ENCODE results near the gene DSCAM. TPM values are rescaled to one million over a fixed set of nuclear protein-coding genes. Genes with fewer than 3 reads are reported as not detected.

The DSCAM gene
- total and polyA plus RNA-seq, 10 donors = 0.02 to 2.7 (median 2.0) TPM

DNA sequence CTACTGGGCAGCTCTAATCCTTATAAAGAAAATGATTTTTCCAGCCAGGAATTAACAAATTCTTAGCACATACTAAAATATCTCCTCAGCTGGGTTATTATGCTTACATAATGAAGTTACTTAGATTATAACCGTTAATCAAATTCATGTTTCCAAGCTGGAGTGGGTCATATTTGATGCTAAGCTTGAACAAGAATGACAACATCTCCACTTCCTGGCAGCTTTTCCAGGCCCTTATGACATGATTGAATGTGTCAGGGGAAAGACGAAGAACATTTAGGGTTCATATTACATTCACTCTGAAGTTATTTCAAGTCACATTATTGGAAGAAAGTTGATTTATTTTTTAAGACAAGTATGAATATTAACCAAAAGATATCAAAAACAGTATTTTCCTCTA is 646.0 kb downstream of the DSCAM start:
- TF ChIP-seq, protein P1, sequence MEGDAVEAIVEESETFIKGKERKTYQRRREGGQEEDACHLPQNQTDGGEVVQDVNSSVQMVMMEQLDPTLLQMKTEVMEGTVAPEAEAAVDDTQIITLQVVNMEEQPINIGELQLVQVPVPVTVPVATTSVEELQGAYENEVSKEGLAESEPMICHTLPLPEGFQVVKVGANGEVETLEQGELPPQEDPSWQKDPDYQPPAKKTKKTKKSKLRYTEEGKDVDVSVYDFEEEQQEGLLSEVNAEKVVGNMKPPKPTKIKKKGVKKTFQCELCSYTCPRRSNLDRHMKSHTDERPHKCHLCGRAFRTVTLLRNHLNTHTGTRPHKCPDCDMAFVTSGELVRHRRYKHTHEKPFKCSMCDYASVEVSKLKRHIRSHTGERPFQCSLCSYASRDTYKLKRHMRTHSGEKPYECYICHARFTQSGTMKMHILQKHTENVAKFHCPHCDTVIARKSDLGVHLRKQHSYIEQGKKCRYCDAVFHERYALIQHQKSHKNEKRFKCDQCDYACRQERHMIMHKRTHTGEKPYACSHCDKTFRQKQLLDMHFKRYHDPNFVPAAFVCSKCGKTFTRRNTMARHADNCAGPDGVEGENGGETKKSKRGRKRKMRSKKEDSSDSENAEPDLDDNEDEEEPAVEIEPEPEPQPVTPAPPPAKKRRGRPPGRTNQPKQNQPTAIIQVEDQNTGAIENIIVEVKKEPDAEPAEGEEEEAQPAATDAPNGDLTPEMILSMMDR (IDR thresholded peaks at IDR 0.05 in 8 of 11, conservative IDR thresholded peaks at IDR 0.05 in 3 of 11) = no peak
- TF ChIP-seq POLR2A (IDR thresholded peaks at IDR 0.05) (no peak), POLR2AphosphoS5 (IDR thresholded peaks at IDR 0.05) (no peak)
- peaks cover 0 to 15% (median 3%) of the 10 kb centered on the region in 8 donors for H3K9me3 ChIP-seq
- no peaks in the 10 kb centered on the region for H3K4me1 ChIP-seq
- H3K36me3 ChIP-seq = no peaks in the 10 kb centered on the region
- WGBS, 5 donors = 47 to 74% (median 70%) methylated on average over 2 of the region's 2 CpGs
- intact Hi-C loops (cut with DNase I; ENCODE audit: low total_unique reads) = no loop called here
- no peak overlapping the region for H3K4me3 ChIP-seq
- DNase-seq = no peak
- H3K27me3 ChIP-seq (replicated peaks in 1 of 7) = no peaks in the 10 kb centered on the region
- H3K27ac ChIP-seq = peak overlapping the region in 3 of 8 donors; percentile 25 to 50 (median 28)

GRCh38 chr21:40200126-40200525 is 646.8 kb downstream of the DSCAM start:
- H3K4me3 ChIP-seq = no peak overlapping the region
- DNase-seq = no peak
- no peaks in the 10 kb centered on the region for H3K4me1 ChIP-seq
- peak overlapping the region in 2 of 8 donors; percentile 16 to 50 for H3K27ac ChIP-seq
- intact Hi-C loops (cut with DNase I; ENCODE audit: low total_unique reads) = no loop called here
- no peaks in the 10 kb centered on the region for H3K27me3 ChIP-seq (replicated peaks in 1 of 7)
- H3K9me3 ChIP-seq = peaks cover 0 to 15% (median 3%) of the 10 kb centered on the region in 8 donors
- H3K36me3 ChIP-seq = no peaks in the 10 kb centered on the region
- TF ChIP-seq POLR2AphosphoS5 (IDR thresholded peaks at IDR 0.05) (no peak), POLR2A (IDR thresholded peaks at IDR 0.05) (no peak)
- TF ChIP-seq, protein P1 (IDR thresholded peaks at IDR 0.05 in 8 of 11, conservative IDR thresholded peaks at IDR 0.05 in 3 of 11) = no peak
- WGBS, 5 donors = 92 to 100% (median 92%) methylated on average over 1 of the region's 1 CpG

DNA sequence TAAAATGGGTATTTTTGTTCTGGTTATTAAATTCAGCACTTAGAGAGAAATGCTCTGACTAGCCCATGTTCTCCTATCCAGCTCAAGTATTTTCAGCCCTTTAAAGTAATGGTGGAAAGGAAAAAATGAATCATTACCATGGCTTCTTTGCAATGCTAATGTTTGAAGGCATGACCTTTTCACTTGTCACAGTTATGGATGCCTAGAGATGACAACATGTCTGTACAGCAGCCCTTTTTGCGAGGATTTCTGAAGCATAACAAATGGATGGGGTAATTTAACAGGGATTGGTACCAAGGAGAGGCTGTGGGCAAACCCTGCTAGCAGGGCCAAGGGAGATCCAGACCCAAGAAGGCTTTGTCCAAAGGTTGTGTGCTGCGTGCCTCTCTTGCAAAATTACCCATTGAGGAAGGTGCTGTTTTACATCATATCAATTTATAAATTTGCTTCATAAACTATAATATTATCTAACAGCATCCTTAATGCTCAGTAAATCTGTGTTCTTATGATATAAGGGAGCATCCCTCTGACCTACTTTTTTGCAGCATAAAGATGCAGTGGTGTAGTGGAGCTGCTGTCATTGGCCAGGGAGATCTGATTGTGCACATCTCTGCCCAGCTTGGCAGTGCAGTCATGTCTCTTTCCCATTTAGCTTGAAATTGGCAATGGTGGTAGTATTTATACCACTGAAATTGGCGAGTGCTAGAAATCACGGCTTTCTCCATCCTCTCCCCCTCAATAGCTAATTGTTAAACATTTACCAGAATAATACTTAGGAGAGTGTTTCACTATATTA is 652.6 kb downstream of the DSCAM start:
- H3K27me3 ChIP-seq (replicated peaks in 1 of 7) = no peaks in the 10 kb centered on the region
- WGBS, 5 donors = 62 to 85% (median 73%) methylated on average over 4 of the region's 4 CpGs
- no peak overlapping the region for H3K4me3 ChIP-seq
- intact Hi-C loops (cut with DNase I; ENCODE audit: low total_unique reads) = no loop called here
- no peaks in the 10 kb centered on the region for H3K36me3 ChIP-seq
- no peak for DNase-seq
- peaks cover 0 to 34% (median 10%) of the 10 kb centered on the region in 8 donors for H3K9me3 ChIP-seq
- H3K4me1 ChIP-seq = no peaks in the 10 kb centered on the region
- TF ChIP-seq POLR2A (IDR thresholded peaks at IDR 0.05) (no peak), POLR2AphosphoS5 (IDR thresholded peaks at IDR 0.05) (no peak)
- TF ChIP-seq, protein P1 (IDR thresholded peaks at IDR 0.05 in 8 of 11, conservative IDR thresholded peaks at IDR 0.05 in 3 of 11) = no peak
- no peak overlapping the region for H3K27ac ChIP-seq

DNA sequence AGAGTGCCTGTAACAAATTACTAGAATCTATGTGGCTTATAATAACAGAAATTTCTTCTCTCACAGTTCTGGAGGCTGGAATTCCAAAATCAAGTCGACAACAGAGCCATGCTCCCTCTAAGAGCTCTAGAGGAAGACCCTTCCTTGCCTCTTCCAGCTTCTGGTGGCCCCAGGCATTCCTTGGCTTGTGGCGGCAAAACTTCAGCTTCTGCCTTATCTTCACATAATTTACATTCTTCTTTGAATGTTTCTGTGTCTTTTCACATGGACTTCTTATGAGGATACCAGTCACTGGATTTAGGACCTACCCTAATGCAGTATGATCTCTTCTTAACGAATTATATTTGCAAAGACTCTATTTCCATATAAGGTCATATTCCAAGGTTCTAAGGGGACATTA is 655.3 kb downstream of the DSCAM start:
- no peak for DNase-seq
- H3K27me3 ChIP-seq (replicated peaks in 1 of 7) = no peaks in the 10 kb centered on the region
- no peaks in the 10 kb centered on the region for H3K36me3 ChIP-seq
- peaks cover 0 to 23% (median 5%) of the 10 kb centered on the region in 8 donors for H3K9me3 ChIP-seq
- H3K4me1 ChIP-seq = peaks cover 0 to 7% (median 0%) of the 10 kb centered on the region in 6 donors
- H3K4me3 ChIP-seq = no peak overlapping the region
- intact Hi-C loops (cut with DNase I; ENCODE audit: low total_unique reads) = no loop called here
- WGBS, 5 donors = 74 to 79% (median 75%) methylated on average over 3 of the region's 3 CpGs
- no peak overlapping the region for H3K27ac ChIP-seq
- no peak for TF ChIP-seq POLR2A (IDR thresholded peaks at IDR 0.05)
- TF ChIP-seq, protein P1 (IDR thresholded peaks at IDR 0.05 in 8 of 11, conservative IDR thresholded peaks at IDR 0.05 in 3 of 11) = no peak
- TF ChIP-seq POLR2AphosphoS5 (IDR thresholded peaks at IDR 0.05) = no peak

All from spleen (tissue), 11 donors.